Measurements from ENCODE around the gene CWC27.

The CWC27 gene

GRCh38 chr5:64727150-64727549, 41.6 kb upstream of the CWC27 start (continued):
- TF ChIP-seq PRDM10 (tag by site-specific recombination; IDR thresholded peaks at IDR 0.05): no peak

- ChIA-PET CTCF (no interaction called here), POLR2A (no interaction called here)
- no peak overlapping the region for H3K27ac ChIP-seq (ENCODE audit: extremely low read depth, low read depth, low read length)
- no peaks in the 10 kb centered on the region for H3K4me1 ChIP-seq (ENCODE audit: control insufficient read depth, insufficient read depth, low read length)
- H3K9me3 ChIP-seq (ENCODE audit: control insufficient read depth, insufficient read depth, low read depth, low read length): no peaks in the 10 kb centered on the region
- no peak for TF ChIP-seq ZNF10 (tag by site-specific recombination; IDR thresholded peaks at IDR 0.05)
- no peak for TF ChIP-seq ZNF670 (tag by site-specific recombination; IDR thresholded peaks at IDR 0.05; ENCODE audit: low read depth)
- no peak for TF ChIP-seq ZNF610 (tag by site-specific recombination; IDR thresholded peaks at IDR 0.05; ENCODE audit: borderline replicate concordance)
- TF ChIP-seq INSM2 (tag by site-specific recombination; IDR thresholded peaks at IDR 0.05): no peak
- TF ChIP-seq TCF7L2 (IDR thresholded peaks at IDR 0.05; ENCODE audit: borderline replicate concordance, low read depth, low read length): no peak
- TF ChIP-seq ZNF518A (tag by site-specific recombination; conservative IDR thresholded peaks at IDR 0.05; ENCODE audit: low read depth): no peak
- no peak for TF ChIP-seq ZNF311 (tag by site-specific recombination; IDR thresholded peaks at IDR 0.05; ENCODE audit: borderline replicate concordance)
- no peak for TF ChIP-seq ZNF704 (tag by site-specific recombination; IDR thresholded peaks at IDR 0.05)
- no peak for TF ChIP-seq TSHZ1 (tag by site-specific recombination; IDR thresholded peaks at IDR 0.05; ENCODE audit: borderline replicate concordance)
- no peak for TF ChIP-seq PRDM4 (tag by site-specific recombination; IDR thresholded peaks at IDR 0.05)
- H3K4me3 ChIP-seq (ENCODE audit: low read depth, low read length): no peak overlapping the region
- peaks cover 9 to 34% of the 10 kb centered on the region in 2 experiments; a peak in 2 of 3 replicates for H3K36me3 ChIP-seq (ENCODE audit: control insufficient read depth in 2 of 2, insufficient read depth in 1 of 2, low read length in 2 of 2)
Observed at GRCh38 chr5:64742411-64742810, 26.3 kb upstream of the CWC27 start.
